ENCODE data around the gene PLP2. TPM values are rescaled to one million over a fixed set of nuclear protein-coding genes. Genes with fewer than 3 reads are reported as not detected.
"Not testable (repeated sequence)": the region's sequence is repeated elsewhere in the genome, so short reads cannot be mapped to it uniquely, and the experiment has no call there.

The PLP2 gene
- polyA plus RNA-seq, 1 donor (not counting 4 experiments of a cell fraction or from before 2014, with no cell fraction given) = 358 TPM

DNA sequence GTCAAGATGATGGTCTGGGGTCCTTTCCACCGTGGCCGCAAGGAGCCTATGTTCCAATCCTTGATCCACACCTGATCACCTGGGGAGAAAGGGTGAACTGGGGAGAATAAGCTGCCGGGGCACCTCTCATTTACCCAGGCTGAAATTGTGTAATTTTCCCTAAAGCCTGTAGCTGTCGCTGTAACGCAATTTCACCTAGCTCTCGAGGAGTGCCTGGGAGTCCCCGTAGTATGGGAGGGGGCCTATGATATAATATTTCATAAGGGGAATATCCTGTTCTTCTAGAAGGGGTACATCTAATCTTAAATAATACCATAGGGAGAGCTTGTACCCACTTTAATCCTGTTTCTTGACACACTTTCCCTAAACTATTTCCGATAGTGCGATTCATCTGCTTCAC, 29.4 kb upstream of the PLP2 start:
- H3K36me3 ChIP-seq (ENCODE audit: control insufficient read depth in 2 of 2, extremely low read depth in 1 of 2, insufficient read depth in 2 of 2, low read length in 2 of 2); H4K20me1 ChIP-seq (ENCODE audit: control insufficient read depth, extremely low read depth, insufficient read depth, low read length); H3K9me3 ChIP-seq (ENCODE audit: control insufficient read depth, low read depth, low read length); H3K9me1 ChIP-seq (ENCODE audit: control insufficient read depth, extremely low read depth, insufficient read depth, low read length); H3K27me3 ChIP-seq (ENCODE audit: control insufficient read depth, extremely low read depth, insufficient read depth, low read length); H3K9ac ChIP-seq (ENCODE audit: control insufficient read depth, extremely low read depth, insufficient read depth, low read length); H3K79me2 ChIP-seq (ENCODE audit: control insufficient read depth, insufficient read depth, low read length); H3K4me3 ChIP-seq (ENCODE audit: control insufficient read depth in 2 of 3, extremely low read depth in 1 of 3, insufficient read depth in 2 of 3, low read depth in 1 of 3, low read length in 3 of 3); H3K4me1 ChIP-seq (ENCODE audit: control insufficient read depth, extremely low read depth, insufficient read depth, low read length); dilution Hi-C loops (cut with MboI; ENCODE audit: extremely low pct_ligation_motif_present, low sequenced_read_pairs); H2AFZ ChIP-seq (ENCODE audit: control insufficient read depth, low read length); H3K27ac ChIP-seq (ENCODE audit: control insufficient read depth, insufficient read depth, low read length); FAIRE-seq; DNase-seq (ENCODE audit: low read depth, low spot score); H3K4me2 ChIP-seq (ENCODE audit: control insufficient read depth, extremely low read depth, insufficient read depth, low read depth, low read length): not testable (repeated sequence)
- TF ChIP-seq CTCF (optimal IDR thresholded peaks at IDR 0.05 in 1 of 3, IDR thresholded peaks at IDR 0.05 in 1 of 3, conservative IDR thresholded peaks at IDR 0.05 in 1 of 3; ENCODE audit: extremely low read depth in 1 of 3, insufficient read depth in 2 of 3, low read length in 3 of 3) = peak; percentile 15 to 22 (median 19)

- H3K4me1 ChIP-seq (ENCODE audit: control insufficient read depth, extremely low read depth, insufficient read depth, low read length); DNase-seq (ENCODE audit: low read depth, low spot score); dilution Hi-C loops (cut with MboI; ENCODE audit: extremely low pct_ligation_motif_present, low sequenced_read_pairs); H4K20me1 ChIP-seq (ENCODE audit: control insufficient read depth, extremely low read depth, insufficient read depth, low read length); H3K79me2 ChIP-seq (ENCODE audit: control insufficient read depth, insufficient read depth, low read length); H3K9ac ChIP-seq (ENCODE audit: control insufficient read depth, extremely low read depth, insufficient read depth, low read length); H3K9me1 ChIP-seq (ENCODE audit: control insufficient read depth, extremely low read depth, insufficient read depth, low read length); H3K36me3 ChIP-seq (ENCODE audit: control insufficient read depth in 2 of 2, extremely low read depth in 1 of 2, insufficient read depth in 2 of 2, low read length in 2 of 2); H3K4me3 ChIP-seq (ENCODE audit: control insufficient read depth in 2 of 3, extremely low read depth in 1 of 3, insufficient read depth in 2 of 3, low read depth in 1 of 3, low read length in 3 of 3); H3K27ac ChIP-seq (ENCODE audit: control insufficient read depth, insufficient read depth, low read length); H3K4me2 ChIP-seq (ENCODE audit: control insufficient read depth, extremely low read depth, insufficient read depth, low read depth, low read length); H2AFZ ChIP-seq (ENCODE audit: control insufficient read depth, low read length); FAIRE-seq; H3K27me3 ChIP-seq (ENCODE audit: control insufficient read depth, extremely low read depth, insufficient read depth, low read length); H3K9me3 ChIP-seq (ENCODE audit: control insufficient read depth, low read depth, low read length): not testable (repeated sequence)
Measured at GRCh38 chrX:49143154-49143553, 28.5 kb upstream of the PLP2 start.

- TF ChIP-seq EZH2 (IDR thresholded peaks at IDR 0.05; ENCODE audit: low read length) (no peak), CTCF (optimal IDR thresholded peaks at IDR 0.05 in 1 of 3, IDR thresholded peaks at IDR 0.05 in 1 of 3, conservative IDR thresholded peaks at IDR 0.05 in 1 of 3; ENCODE audit: extremely low read depth in 1 of 3, insufficient read depth in 2 of 3, low read length in 3 of 3) (no peak)
- no peaks in the 10 kb centered on the region for H3K79me2 ChIP-seq (ENCODE audit: control insufficient read depth, insufficient read depth, low read length)
- H3K4me2 ChIP-seq (ENCODE audit: control insufficient read depth, extremely low read depth, insufficient read depth, low read depth, low read length) = no peak overlapping the region
- dilution Hi-C loops (cut with MboI; ENCODE audit: extremely low pct_ligation_motif_present, low sequenced_read_pairs) = no loop called here
- H3K9me1 ChIP-seq (ENCODE audit: control insufficient read depth, extremely low read depth, insufficient read depth, low read length) = no peaks in the 10 kb centered on the region
- no peaks in the 10 kb centered on the region for H3K9me3 ChIP-seq (ENCODE audit: control insufficient read depth, low read depth, low read length)
- H3K27ac ChIP-seq (ENCODE audit: control insufficient read depth, insufficient read depth, low read length) = no peak overlapping the region
- H3K36me3 ChIP-seq (ENCODE audit: control insufficient read depth in 2 of 2, extremely low read depth in 1 of 2, insufficient read depth in 2 of 2, low read length in 2 of 2) = no peaks in the 10 kb centered on the region
- no peaks in the 10 kb centered on the region for H3K4me1 ChIP-seq (ENCODE audit: control insufficient read depth, extremely low read depth, insufficient read depth, low read length)
- DNase-seq (ENCODE audit: low read depth, low spot score) (no peak), FAIRE-seq (no peak)
- no peak overlapping the region for H3K9ac ChIP-seq (ENCODE audit: control insufficient read depth, extremely low read depth, insufficient read depth, low read length)
- H2AFZ ChIP-seq (ENCODE audit: control insufficient read depth, low read length) = no peak overlapping the region
- no peaks in the 10 kb centered on the region for H4K20me1 ChIP-seq (ENCODE audit: control insufficient read depth, extremely low read depth, insufficient read depth, low read length)
- no peaks in the 10 kb centered on the region for H3K27me3 ChIP-seq (ENCODE audit: control insufficient read depth, extremely low read depth, insufficient read depth, low read length)
- no peak overlapping the region for H3K4me3 ChIP-seq (ENCODE audit: control insufficient read depth in 2 of 3, extremely low read depth in 1 of 3, insufficient read depth in 2 of 3, low read depth in 1 of 3, low read length in 3 of 3)
Measured at GRCh38 chrX:49147282-49147681, 24.4 kb upstream of the PLP2 start.

All from keratinocyte (primary cell).